C4-2B (cell line): ENCODE results near the gene CTXN3.

Source experiments
- H3K27ac ChIP-seq: fragments of 450-650 bp; 2 replicates; pipeline ENCODE4 v1.5.1; 2017
- ZFX ChIP-seq: fragments of 450-650 bp; IDR thresholded peaks from 2 replicates; pipeline ENCODE4 v1.6.1; 2017
- TF ChIP-seq, protein P1 (sequence below): fragments of 450-650 bp; conservative IDR thresholded peaks from 2 replicates; pipeline ENCODE4 v1.5.1; 2017; ENCODE audit warnings: mild to moderate bottlenecking

Gene CTXN3

DNA sequence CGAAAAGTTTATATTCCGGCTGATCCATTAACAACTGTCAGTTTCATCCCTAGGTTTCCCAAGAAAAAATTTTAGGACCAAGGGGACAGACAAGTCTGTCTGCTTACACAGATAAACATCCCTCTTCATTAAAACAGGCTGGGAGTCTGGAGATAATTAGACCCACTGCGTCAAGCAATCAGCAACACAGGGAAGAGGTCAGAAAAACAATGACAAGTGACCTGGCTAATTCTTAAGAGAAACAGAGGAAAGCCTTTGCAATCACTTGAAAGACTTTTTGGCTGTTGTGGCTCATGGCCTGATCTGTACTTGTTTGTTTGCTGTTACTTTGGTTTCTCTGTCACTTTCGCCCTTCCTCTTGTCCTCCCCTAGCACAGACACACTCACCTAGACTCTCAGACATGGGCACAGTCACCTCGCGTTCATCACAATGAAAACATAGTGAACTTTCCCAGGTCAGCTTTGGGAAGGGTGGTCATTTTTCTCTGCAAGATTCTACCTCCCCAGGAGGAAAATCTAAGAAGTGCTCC is 51.4 kb downstream of the CTXN3 start:
- TF ChIP-seq, protein P1, sequence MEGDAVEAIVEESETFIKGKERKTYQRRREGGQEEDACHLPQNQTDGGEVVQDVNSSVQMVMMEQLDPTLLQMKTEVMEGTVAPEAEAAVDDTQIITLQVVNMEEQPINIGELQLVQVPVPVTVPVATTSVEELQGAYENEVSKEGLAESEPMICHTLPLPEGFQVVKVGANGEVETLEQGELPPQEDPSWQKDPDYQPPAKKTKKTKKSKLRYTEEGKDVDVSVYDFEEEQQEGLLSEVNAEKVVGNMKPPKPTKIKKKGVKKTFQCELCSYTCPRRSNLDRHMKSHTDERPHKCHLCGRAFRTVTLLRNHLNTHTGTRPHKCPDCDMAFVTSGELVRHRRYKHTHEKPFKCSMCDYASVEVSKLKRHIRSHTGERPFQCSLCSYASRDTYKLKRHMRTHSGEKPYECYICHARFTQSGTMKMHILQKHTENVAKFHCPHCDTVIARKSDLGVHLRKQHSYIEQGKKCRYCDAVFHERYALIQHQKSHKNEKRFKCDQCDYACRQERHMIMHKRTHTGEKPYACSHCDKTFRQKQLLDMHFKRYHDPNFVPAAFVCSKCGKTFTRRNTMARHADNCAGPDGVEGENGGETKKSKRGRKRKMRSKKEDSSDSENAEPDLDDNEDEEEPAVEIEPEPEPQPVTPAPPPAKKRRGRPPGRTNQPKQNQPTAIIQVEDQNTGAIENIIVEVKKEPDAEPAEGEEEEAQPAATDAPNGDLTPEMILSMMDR: no peak
- no peak for TF ChIP-seq ZFX
- peak overlapping the region; percentile 40; the same call in 1 of the 2 replicates for H3K27ac ChIP-seq

GRCh38 chr5:127702434-127702833 is 53.6 kb downstream of the CTXN3 start:
- no peak overlapping the region for H3K27ac ChIP-seq
- TF ChIP-seq ZFX: no peak
- TF ChIP-seq, protein P1: no peak

DNA sequence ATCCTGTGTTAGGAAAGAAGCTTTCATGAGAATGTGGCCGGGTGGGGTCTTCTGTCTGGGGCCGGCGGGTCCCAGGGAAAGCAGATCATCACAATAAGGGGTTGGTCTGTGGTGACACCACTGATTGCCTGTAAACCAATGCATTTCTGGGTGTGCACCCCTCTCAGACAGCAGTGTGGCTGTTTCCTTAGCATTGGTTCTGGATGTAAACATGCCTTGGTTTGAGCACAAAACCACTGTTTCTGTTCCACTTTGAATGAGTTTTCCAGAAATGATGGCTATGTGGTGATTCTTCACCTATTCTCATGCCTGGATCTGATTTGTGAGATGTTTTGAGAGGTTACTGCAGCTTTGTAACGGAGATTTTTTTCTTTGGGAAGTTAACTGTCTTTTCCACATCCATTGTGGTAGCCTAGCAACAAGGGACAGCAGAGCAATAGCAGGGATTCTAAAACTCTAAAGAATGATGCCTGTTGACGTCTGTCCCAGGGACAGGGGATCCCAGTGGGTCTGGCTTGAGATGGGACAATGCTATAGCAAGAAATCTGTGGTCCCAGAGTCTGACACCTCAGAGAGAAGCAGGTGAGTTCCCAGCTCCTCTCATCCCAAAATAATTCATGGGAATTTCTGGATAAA is 54.2 kb downstream of the CTXN3 start, which contains the start of gene CCDC192:
Gene CCDC192 (plus strand): TSS at position 466 of the 636 bp plus-strand sequence. CDS start 55 bp downstream, at position 521.
- no peak within 1 kb of the TSS for H3K27ac ChIP-seq
- TF ChIP-seq, protein P1: no peak
- TF ChIP-seq ZFX: no peak

DNA sequence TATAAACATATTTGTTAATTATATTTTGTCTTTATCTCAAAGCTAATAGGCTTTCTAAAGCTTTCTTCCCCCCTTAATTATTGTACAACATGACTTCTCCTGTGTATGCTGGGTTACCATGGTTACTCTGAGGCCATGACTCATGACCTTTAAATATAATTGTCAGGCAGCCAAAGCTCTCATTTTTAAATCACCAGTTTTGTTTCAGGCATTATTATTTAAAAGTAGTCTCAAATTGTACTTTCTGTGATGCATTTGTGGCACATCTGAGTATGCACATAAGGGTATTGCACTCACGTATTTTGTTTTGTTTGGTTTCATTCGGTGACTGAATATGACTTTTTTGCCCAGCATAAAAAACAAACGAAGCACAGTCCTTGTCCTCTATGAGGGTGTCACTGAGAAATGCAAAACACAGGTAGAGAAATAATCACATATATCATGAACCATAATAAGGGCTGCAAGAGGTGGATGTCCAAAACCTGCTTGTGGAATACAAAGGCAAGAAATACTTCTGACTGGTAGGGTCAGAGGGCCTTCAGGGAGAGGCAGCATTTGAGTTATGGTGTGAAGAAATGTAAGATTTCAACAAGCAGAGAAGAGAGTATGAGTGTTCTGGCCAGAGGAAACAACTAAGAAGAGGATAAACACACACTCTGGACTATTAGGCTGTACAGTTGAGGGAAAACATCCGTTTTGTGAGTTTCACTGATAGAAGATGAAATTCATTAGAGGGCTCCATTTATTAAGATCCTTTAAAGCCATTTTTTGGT is 56.4 kb downstream of the CTXN3 start:
- no peak overlapping the region for H3K27ac ChIP-seq
- TF ChIP-seq, protein P1: no peak
- no peak for TF ChIP-seq ZFX

DNA sequence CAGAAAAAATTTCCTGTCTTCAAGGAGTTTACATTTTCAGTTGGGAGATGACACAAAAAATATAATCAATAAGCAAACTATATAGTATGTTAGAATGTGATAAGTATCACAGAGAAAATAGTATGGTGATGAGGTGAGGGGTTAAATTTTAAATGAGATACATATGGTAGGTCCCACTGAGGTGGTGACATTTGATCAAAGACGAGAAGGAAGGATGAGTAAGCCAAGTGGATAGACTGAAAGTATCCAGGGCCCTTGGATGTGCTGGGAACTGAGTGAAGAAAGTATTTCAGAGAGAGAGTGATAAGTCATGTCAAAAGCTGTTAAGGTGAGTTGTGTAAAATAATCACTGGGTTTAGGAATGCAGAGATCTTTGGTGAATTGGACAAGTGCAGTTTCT is 57.8 kb downstream of the CTXN3 start:
- H3K27ac ChIP-seq: no peak overlapping the region
- no peak for TF ChIP-seq ZFX
- TF ChIP-seq, protein P1: no peak

GRCh38 chr5:127707209-127707608 is 58.3 kb downstream of the CTXN3 start:
- no peak overlapping the region for H3K27ac ChIP-seq

More at GRCh38 chr5:127707209-127707608, 58.3 kb downstream of the CTXN3 start:
- TF ChIP-seq, protein P1: no peak
